ENCODE data around the gene BLVRA. TPM values are rescaled to one million over a fixed set of nuclear protein-coding genes. Genes with fewer than 3 reads are reported as not detected.
A peak's percentile ranks its signal among the peaks of the same experiment; 100 is the strongest.
"Not testable (repeated sequence)": the region's sequence is repeated elsewhere in the genome, so short reads cannot be mapped to it uniquely, and the experiment has no call there.

Gene BLVRA
- total and polyA plus RNA-seq, 11 donors = 32.6 to 68.3 (median 44.1) TPM

GRCh38 chr7:43784030-43784584 is 25.6 kb downstream of the BLVRA start:
- DNase-seq (no peak), ATAC-seq (no peak)
- H3K27ac ChIP-seq = no peak overlapping the region
- H3K4me1 ChIP-seq = peaks cover 0 to 35% (median 0%) of the 10 kb centered on the region in 12 donors
- H3K9me3 ChIP-seq = no peaks in the 10 kb centered on the region
- H3K36me3 ChIP-seq = peaks cover 0 to 25% (median 14%) of the 10 kb centered on the region in 9 donors
- H3K27me3 ChIP-seq = no peaks in the 10 kb centered on the region
- no peak overlapping the region for H3K4me3 ChIP-seq
- TF ChIP-seq, protein P1, sequence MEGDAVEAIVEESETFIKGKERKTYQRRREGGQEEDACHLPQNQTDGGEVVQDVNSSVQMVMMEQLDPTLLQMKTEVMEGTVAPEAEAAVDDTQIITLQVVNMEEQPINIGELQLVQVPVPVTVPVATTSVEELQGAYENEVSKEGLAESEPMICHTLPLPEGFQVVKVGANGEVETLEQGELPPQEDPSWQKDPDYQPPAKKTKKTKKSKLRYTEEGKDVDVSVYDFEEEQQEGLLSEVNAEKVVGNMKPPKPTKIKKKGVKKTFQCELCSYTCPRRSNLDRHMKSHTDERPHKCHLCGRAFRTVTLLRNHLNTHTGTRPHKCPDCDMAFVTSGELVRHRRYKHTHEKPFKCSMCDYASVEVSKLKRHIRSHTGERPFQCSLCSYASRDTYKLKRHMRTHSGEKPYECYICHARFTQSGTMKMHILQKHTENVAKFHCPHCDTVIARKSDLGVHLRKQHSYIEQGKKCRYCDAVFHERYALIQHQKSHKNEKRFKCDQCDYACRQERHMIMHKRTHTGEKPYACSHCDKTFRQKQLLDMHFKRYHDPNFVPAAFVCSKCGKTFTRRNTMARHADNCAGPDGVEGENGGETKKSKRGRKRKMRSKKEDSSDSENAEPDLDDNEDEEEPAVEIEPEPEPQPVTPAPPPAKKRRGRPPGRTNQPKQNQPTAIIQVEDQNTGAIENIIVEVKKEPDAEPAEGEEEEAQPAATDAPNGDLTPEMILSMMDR (IDR thresholded peaks at IDR 0.05) = no peak
- TF ChIP-seq POLR2A (IDR thresholded peaks at IDR 0.05) = no peak
- 92 to 96% (median 95%) methylated on average over 5 of the region's 5 CpGs for WGBS, 4 donors
- intact Hi-C loops (cut with DNase I) = no loop called here

DNA sequence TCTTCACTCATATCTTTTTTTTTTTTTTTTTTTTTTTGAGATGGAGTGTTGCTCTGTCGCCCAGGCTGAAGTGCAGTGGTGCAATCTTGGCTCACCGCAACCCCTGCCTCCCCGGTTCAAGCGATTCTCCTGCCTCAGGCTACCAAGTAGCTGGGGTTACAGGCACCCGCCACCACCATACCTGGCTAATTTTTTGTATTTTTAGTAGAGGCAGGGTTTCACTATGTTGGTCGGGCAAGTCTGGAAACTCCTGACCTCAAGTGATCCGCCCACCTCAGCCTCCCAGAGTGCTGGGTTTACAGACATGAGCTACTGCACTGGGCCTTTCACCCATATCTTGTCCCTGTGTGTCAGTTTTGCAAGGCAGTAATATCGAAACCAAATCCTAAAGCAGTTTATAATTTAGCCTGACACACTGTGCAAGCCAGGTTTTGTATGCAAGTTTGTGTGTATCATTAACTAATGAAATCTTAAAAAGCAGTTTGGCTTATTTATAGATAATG is 26.2 kb downstream of the BLVRA start:
- H3K4me3 ChIP-seq; H3K9me3 ChIP-seq; DNase-seq; intact Hi-C loops (cut with DNase I); H3K27me3 ChIP-seq; H3K27ac ChIP-seq; ATAC-seq: not testable (repeated sequence)
- WGBS, 4 donors = 97 to 99% (median 97%) methylated on average over 8 of the region's 8 CpGs
- Histone ChIP-seq H3K36me3 (peaks cover 0 to 31% (median 19%) of the 10 kb centered on the region in 9 donors), H3K4me1 (peaks cover 0 to 35% (median 0%) of the 10 kb centered on the region in 12 donors)

DNA sequence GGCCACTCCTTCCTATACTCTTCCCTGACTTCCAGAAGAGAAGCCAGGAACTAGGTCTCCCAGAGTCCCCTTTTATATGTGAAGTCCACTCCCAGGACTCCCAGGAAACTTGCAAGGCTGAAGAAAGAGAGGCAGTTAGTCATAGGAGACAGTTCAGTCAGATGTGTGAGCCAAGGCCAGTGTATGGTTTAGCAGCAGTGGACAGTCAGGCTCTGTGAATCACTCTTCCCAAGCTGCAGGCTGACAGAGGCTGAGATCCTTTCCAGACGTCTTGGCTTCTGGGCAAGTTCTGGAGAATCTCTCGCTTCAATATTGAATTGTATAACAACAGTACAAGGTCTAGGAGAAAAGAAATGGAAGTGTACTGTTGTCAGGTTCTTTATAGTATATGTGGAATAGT is 26.9 kb downstream of the BLVRA start:
- Histone ChIP-seq H3K9me3 (no peaks in the 10 kb centered on the region), H3K4me3 (no peak overlapping the region), H3K4me1 (peaks cover 0 to 35% (median 0%) of the 10 kb centered on the region in 12 donors), H3K36me3 (peaks cover 0 to 35% (median 19%) of the 10 kb centered on the region in 9 donors), H3K27me3 (no peaks in the 10 kb centered on the region), H3K27ac (no peak overlapping the region)
- DNase-seq = peak in 1 of 5 donors; percentile 53
- WGBS, 4 donors = 66 to 83% (median 80%) methylated on average over 2 of the region's 2 CpGs
- intact Hi-C loops (cut with DNase I) = no loop called here
- TF ChIP-seq POLR2A (IDR thresholded peaks at IDR 0.05) = no peak
- ATAC-seq = peak; percentile 19 to 91 (median 67)

GRCh38 chr7:43787771-43788170 is 29.3 kb downstream of the BLVRA start:
- WGBS, 4 donors = 86 to 92% (median 90%) methylated on average over 13 to 14 of the region's 14 CpGs
- ATAC-seq (no peak), DNase-seq (no peak)
- TF ChIP-seq, protein P1 (IDR thresholded peaks at IDR 0.05) = no peak
- TF ChIP-seq POLR2A (IDR thresholded peaks at IDR 0.05) = no peak
- no peaks in the 10 kb centered on the region for H3K9me3 ChIP-seq
- intact Hi-C loops (cut with DNase I) = no loop called here
- no peak overlapping the region for H3K4me3 ChIP-seq
- no peaks in the 10 kb centered on the region for H3K27me3 ChIP-seq
- peaks cover 0 to 25% (median 0%) of the 10 kb centered on the region in 12 donors for H3K4me1 ChIP-seq
- no peak overlapping the region for H3K27ac ChIP-seq
- peaks cover 0 to 58% (median 42%) of the 10 kb centered on the region in 9 donors for H3K36me3 ChIP-seq

GRCh38 chr7:43790006-43790405 is 31.5 kb downstream of the BLVRA start:
- Histone ChIP-seq H3K4me1 (peaks cover 0 to 16% (median 0%) of the 10 kb centered on the region in 12 donors), H3K27ac (no peak overlapping the region), H3K27me3 (no peaks in the 10 kb centered on the region), H3K4me3 (no peak overlapping the region), H3K36me3 (peaks cover 0 to 78% (median 61%) of the 10 kb centered on the region in 9 donors), H3K9me3 (no peaks in the 10 kb centered on the region)
- 87 to 98% (median 95%) methylated on average over 5 of the region's 5 CpGs for WGBS, 4 donors
- DNase-seq (no peak), ATAC-seq (no peak)
- TF ChIP-seq, protein P1 (IDR thresholded peaks at IDR 0.05) = no peak
- TF ChIP-seq POLR2A (IDR thresholded peaks at IDR 0.05) = no peak
- intact Hi-C loops (cut with DNase I) = no loop called here
